ENCODE data around the gene ANKRD42. TPM values are rescaled to one million over a fixed set of nuclear protein-coding genes. Genes with fewer than 3 reads are reported as not detected.

Gene ANKRD42
- polyA plus RNA-seq, 3 donors: 4.3 to 6.2 (median 6.1) TPM

DNA sequence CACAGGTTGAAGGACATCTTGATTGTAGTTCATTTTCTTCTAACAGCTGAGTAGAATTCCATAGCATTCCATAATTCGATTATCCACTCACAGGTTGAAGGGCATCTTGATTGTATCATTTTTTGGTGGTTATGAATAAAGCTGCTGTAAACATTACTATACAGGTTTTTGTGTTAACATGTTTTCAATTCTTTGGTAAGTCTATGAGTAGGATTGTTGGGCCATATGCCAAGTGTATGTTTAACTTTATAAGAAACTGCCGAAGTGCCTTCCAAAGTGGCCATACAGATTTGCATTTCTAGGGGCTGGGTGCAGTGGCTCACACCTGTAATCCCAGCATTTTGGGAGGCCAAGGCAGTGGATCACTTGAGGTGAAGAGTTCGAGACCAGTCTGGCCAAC, 44.6 kb downstream of the ANKRD42 start:
- no peak overlapping the region for H3K4me2 ChIP-seq (replicated peaks; ENCODE audit: extremely low read depth, low read length, poor library complexity, severe bottlenecking)
- no peaks in the 10 kb centered on the region for H3K9me3 ChIP-seq (replicated peaks in 1 of 2; ENCODE audit: control insufficient read depth in 1 of 2, insufficient read depth in 1 of 2, low read length in 2 of 2)
- Mint-ChIP-seq H3K9me3 (peaks cover 0 to 2% (median 0%) of the 10 kb centered on the region in 7 donors), H3K4me3 (no peak overlapping the region), H3K4me1 (no peaks in the 10 kb centered on the region), H3K27me3 (ENCODE audit: low read depth in 3 of 3) (no peaks in the 10 kb centered on the region), H3K36me3 (no peaks in the 10 kb centered on the region), H3K27ac (no peak overlapping the region)
- no peaks in the 10 kb centered on the region for H3K79me2 ChIP-seq (ENCODE audit: insufficient read depth, low read length)
- no peak overlapping the region for H3K4me3 ChIP-seq (replicated peaks in 1 of 3; ENCODE audit: low read depth in 2 of 3, low read length in 3 of 3)
- H3K36me3 ChIP-seq (replicated peaks in 1 of 2; ENCODE audit: control insufficient read depth in 1 of 2, insufficient read depth in 2 of 2, low read length in 2 of 2): no peaks in the 10 kb centered on the region
- H3K27ac ChIP-seq (ENCODE audit: low read depth in 1 of 2, low read length in 2 of 2): no peak overlapping the region
- 80% methylated on average over 2 of the region's 3 CpGs for WGBS (ENCODE audit: insufficient coverage)
- no peak overlapping the region for H3K9ac ChIP-seq (ENCODE audit: insufficient read depth, low read length, poor library complexity, severe bottlenecking)
- intact Hi-C loops (cut with micrococcal nuclease): no loop called here
- no peak for DNase-seq
- TF ChIP-seq, protein P1, sequence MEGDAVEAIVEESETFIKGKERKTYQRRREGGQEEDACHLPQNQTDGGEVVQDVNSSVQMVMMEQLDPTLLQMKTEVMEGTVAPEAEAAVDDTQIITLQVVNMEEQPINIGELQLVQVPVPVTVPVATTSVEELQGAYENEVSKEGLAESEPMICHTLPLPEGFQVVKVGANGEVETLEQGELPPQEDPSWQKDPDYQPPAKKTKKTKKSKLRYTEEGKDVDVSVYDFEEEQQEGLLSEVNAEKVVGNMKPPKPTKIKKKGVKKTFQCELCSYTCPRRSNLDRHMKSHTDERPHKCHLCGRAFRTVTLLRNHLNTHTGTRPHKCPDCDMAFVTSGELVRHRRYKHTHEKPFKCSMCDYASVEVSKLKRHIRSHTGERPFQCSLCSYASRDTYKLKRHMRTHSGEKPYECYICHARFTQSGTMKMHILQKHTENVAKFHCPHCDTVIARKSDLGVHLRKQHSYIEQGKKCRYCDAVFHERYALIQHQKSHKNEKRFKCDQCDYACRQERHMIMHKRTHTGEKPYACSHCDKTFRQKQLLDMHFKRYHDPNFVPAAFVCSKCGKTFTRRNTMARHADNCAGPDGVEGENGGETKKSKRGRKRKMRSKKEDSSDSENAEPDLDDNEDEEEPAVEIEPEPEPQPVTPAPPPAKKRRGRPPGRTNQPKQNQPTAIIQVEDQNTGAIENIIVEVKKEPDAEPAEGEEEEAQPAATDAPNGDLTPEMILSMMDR (IDR thresholded peaks at IDR 0.05): no peak
- H2AFZ ChIP-seq (ENCODE audit: insufficient read depth, low read depth, low read length, poor library complexity, severe bottlenecking): no peak overlapping the region
- H3K4me1 ChIP-seq (ENCODE audit: control insufficient read depth in 1 of 2, insufficient read depth in 2 of 2, low read length in 2 of 2): no peaks in the 10 kb centered on the region
- no peaks in the 10 kb centered on the region for H4K20me1 ChIP-seq (ENCODE audit: insufficient read depth, low read length)
- H3K27me3 ChIP-seq (ENCODE audit: control insufficient read depth in 2 of 2, insufficient read depth in 2 of 2, low read length in 2 of 2): no peaks in the 10 kb centered on the region

DNA sequence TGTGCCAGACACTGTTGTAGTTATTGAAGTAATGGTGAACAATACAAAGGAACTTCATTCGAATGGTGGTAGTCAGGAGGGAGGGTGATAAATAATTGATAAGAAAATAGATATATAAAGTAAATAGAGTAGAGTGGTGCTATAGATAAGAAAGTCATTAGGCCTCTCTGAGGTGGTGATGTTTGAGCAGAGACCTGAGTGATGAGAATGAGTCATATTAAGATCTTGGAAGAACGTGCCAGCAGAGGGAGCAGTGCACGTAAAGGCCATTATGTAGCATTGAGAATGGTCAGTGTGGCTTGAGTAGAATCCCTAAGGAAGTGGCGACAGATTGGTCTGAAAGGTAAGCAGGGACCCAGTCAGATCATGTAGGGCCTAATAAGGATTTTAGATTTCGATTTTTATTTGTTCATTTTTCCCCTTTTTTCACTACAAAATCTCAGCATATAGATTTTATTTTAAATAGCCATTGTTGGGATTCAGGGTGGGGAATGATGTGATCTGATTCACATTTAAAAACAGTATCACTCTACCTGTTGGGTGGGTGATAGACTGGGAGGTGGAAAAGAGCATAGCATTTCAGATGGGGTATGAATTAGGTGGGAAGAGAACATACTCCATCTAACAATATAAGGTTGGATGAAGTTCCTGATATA, 47.9 kb downstream of the ANKRD42 start:
- H3K27ac Mint-ChIP-seq: no peak overlapping the region
- peaks cover 0 to 4% (median 0%) of the 10 kb centered on the region in 7 donors for H3K9me3 Mint-ChIP-seq
- Histone ChIP-seq H3K79me2 (ENCODE audit: insufficient read depth, low read length) (no peaks in the 10 kb centered on the region), H3K27ac (ENCODE audit: low read depth in 1 of 2, low read length in 2 of 2) (no peak overlapping the region), H3K9ac (ENCODE audit: insufficient read depth, low read length, poor library complexity, severe bottlenecking) (no peak overlapping the region), H3K4me1 (ENCODE audit: control insufficient read depth in 1 of 2, insufficient read depth in 2 of 2, low read length in 2 of 2) (no peaks in the 10 kb centered on the region), H2AFZ (ENCODE audit: insufficient read depth, low read depth, low read length, poor library complexity, severe bottlenecking) (no peak overlapping the region), H3K9me3 (replicated peaks in 1 of 2; ENCODE audit: control insufficient read depth in 1 of 2, insufficient read depth in 1 of 2, low read length in 2 of 2) (no peaks in the 10 kb centered on the region), H3K4me3 (replicated peaks in 1 of 3; ENCODE audit: low read depth in 2 of 3, low read length in 3 of 3) (no peak overlapping the region), H3K36me3 (replicated peaks in 1 of 2; ENCODE audit: control insufficient read depth in 1 of 2, insufficient read depth in 2 of 2, low read length in 2 of 2) (no peaks in the 10 kb centered on the region), H3K27me3 (ENCODE audit: control insufficient read depth in 2 of 2, insufficient read depth in 2 of 2, low read length in 2 of 2) (no peaks in the 10 kb centered on the region), H4K20me1 (ENCODE audit: insufficient read depth, low read length) (no peaks in the 10 kb centered on the region), H3K4me2 (replicated peaks; ENCODE audit: extremely low read depth, low read length, poor library complexity, severe bottlenecking) (no peak overlapping the region)
- no peaks in the 10 kb centered on the region for H3K27me3 Mint-ChIP-seq (ENCODE audit: low read depth in 3 of 3)
- no peaks in the 10 kb centered on the region for H3K36me3 Mint-ChIP-seq
- TF ChIP-seq, protein P1 (IDR thresholded peaks at IDR 0.05): peak; percentile 55
- peak; percentile 18 to 46 (median 41) for DNase-seq
- no peak overlapping the region for H3K4me3 Mint-ChIP-seq
- intact Hi-C loops (cut with micrococcal nuclease): loop anchor here in 1 of 2 donors (10.0 kb wide), 1 partner anchor 583 kb away; no protein-coding TSS in a partner anchor
- WGBS (ENCODE audit: insufficient coverage): 35% methylated on average over 3 of the region's 5 CpGs
- no peaks in the 10 kb centered on the region for H3K4me1 Mint-ChIP-seq

Measured in CD14-positive monocyte (primary cell).